Stomach (tissue), 9 donors: ENCODE data around the gene CYB5A. TPM values are rescaled to one million over a fixed set of nuclear protein-coding genes. Genes with fewer than 3 reads are reported as not detected.

Experiments
- DNase-seq, 2 donors: peaks; one replicate each; pipeline versions ENCODE4 v3.0.0 to v3.0.0-alpha.2; 2013 to 2019
- H3K27ac ChIP-seq, 5 donors: fragments of 200-600 bp in 4 of 5; sonication (generic) in 4 of 5; one replicate each; pipeline ENCODE4 v1.5.1; 2013 to 2019; ENCODE audit warnings: mild to moderate bottlenecking in 1 of 5, moderate library complexity in 1 of 5
- H3K27me3 ChIP-seq, 3 donors: fragments of 200-600 bp; sonication (generic); one replicate each; pipeline ENCODE4 v1.5.1; 2017 to 2019; ENCODE audit warnings: mixed run types in 1 of 3
- H3K36me3 ChIP-seq, 4 donors: fragments of 200-600 bp; sonication (generic); 1 replicate in 3 of 4; 2 replicates in 1 of 4; pipeline ENCODE4 v1.5.1; 2016 to 2019
- H3K4me1 ChIP-seq, 4 donors: fragments of 200-600 bp; sonication (generic); one replicate each; pipeline ENCODE4 v1.5.1; 2016 to 2019
- H3K4me3 ChIP-seq, 4 donors: fragments of 200-600 bp; sonication (generic) in 3 of 4; one replicate each; pipeline ENCODE4 v1.5.1; 2016 to 2019; ENCODE audit warnings: mild to moderate bottlenecking in 1 of 4
- H3K9me3 ChIP-seq, 4 donors: fragments of 200-600 bp; sonication (generic); one replicate each; pipeline ENCODE4 v1.5.1; 2016 to 2019
- EP300 ChIP-seq: sonication (generic); formaldehyde crosslinking; IDR thresholded peaks from one replicate; pipeline ENCODE4 v1.6.1; 2017; ENCODE audit warnings: antibody characterized with exemption
- POLR2A ChIP-seq, 4 donors: fragments of 450-650 bp; IDR thresholded peaks; one replicate each; pipeline ENCODE4 v1.6.1; 2016; ENCODE audit warnings: antibody characterized with exemption in 4 of 4, control low read depth in 2 of 4, mild to moderate bottlenecking in 1 of 4, moderate library complexity in 1 of 4
- POLR2AphosphoS5 ChIP-seq, 3 donors: sonication (generic); formaldehyde crosslinking; IDR thresholded peaks; one replicate each; pipeline ENCODE4 v1.6.1; 2016; ENCODE audit warnings: antibody characterized with exemption in 3 of 3
- WGBS, 5 donors: extraction: QIAGEN DNeasy Blood & Tissue Kit in 3 of 5; methylation state at CpG; one replicate each; pipeline versions ENCODE4 v1.1.5 to v1.1.7; 2013 to 2018; 5-methylcytosine and 5-hydroxymethylcytosine counted together
- intact Hi-C: fragments of 100-400 bp; cut with DNase I; formaldehyde crosslinking; loops from one replicate; pipeline ENCODE4 v1.15.1; 2023; ENCODE audit warnings: low total_unique reads
- polyA plus RNA-seq, 3 donors: library from polyadenylated mRNA; stranded (reverse); fragments of 200-250 nt; gene quantifications; one replicate each; pipeline ENCODE4 v1.2.3, GENCODE V29; 2013
- total RNA-seq, 5 donors: library from RNA; depleted of rRNA; stranded (reverse); fragments of >200 nt; gene quantifications; one replicate each; pipeline versions ENCODE4 v1.1.0 to v1.2.3, GENCODE V29; 2014 to 2016
- TF ChIP-seq, protein P1 (sequence below), 7 experiments: fragments of 450-650 bp in 4 of 7; fragments of 200-600 bp in 3 of 7; sonication (generic) in 3 of 7; IDR thresholded peaks; one replicate each; pipeline ENCODE4 v1.5.1; 2016 to 2019; ENCODE audit warnings: antibody characterized with exemption in 7 of 7, control low read depth in 2 of 7, mild to moderate bottlenecking in 1 of 7
- donor health status: healthy with polysubstance abuse.
- donor health status: Bipolar disorder and iron deficiency.
- donor health status: healthy.

The CYB5A gene
- total and polyA plus RNA-seq, 8 donors, result 75.9 to 450 (median 114) TPM

GRCh38 chr18:74284191-74284979 is 7.4 kb downstream of the CYB5A start:
- Histone ChIP-seq H3K27me3 (no peaks in the 10 kb centered on the region), H3K27ac (peak overlapping the region; percentile 80 to 92 (median 85)), H3K4me3 (no peak overlapping the region), H3K36me3 (no peaks in the 10 kb centered on the region), H3K4me1 (peaks cover 70 to 89% (median 77%) of the 10 kb centered on the region in 4 donors), H3K9me3 (no peaks in the 10 kb centered on the region)
- TF ChIP-seq, protein P1, sequence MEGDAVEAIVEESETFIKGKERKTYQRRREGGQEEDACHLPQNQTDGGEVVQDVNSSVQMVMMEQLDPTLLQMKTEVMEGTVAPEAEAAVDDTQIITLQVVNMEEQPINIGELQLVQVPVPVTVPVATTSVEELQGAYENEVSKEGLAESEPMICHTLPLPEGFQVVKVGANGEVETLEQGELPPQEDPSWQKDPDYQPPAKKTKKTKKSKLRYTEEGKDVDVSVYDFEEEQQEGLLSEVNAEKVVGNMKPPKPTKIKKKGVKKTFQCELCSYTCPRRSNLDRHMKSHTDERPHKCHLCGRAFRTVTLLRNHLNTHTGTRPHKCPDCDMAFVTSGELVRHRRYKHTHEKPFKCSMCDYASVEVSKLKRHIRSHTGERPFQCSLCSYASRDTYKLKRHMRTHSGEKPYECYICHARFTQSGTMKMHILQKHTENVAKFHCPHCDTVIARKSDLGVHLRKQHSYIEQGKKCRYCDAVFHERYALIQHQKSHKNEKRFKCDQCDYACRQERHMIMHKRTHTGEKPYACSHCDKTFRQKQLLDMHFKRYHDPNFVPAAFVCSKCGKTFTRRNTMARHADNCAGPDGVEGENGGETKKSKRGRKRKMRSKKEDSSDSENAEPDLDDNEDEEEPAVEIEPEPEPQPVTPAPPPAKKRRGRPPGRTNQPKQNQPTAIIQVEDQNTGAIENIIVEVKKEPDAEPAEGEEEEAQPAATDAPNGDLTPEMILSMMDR (IDR thresholded peaks at IDR 0.05), result no peak
- no peak for TF ChIP-seq POLR2AphosphoS5 (IDR thresholded peaks at IDR 0.05)
- TF ChIP-seq EP300, result no peak
- no peak for TF ChIP-seq POLR2A (IDR thresholded peaks at IDR 0.05)
- DNase-seq, result peak in 1 of 2 donors; percentile 74
- intact Hi-C loops, result no loop called here
- WGBS, 5 donors, result 18 to 40% (median 26%) methylated on average over 11 of the region's 11 CpGs

DNA sequence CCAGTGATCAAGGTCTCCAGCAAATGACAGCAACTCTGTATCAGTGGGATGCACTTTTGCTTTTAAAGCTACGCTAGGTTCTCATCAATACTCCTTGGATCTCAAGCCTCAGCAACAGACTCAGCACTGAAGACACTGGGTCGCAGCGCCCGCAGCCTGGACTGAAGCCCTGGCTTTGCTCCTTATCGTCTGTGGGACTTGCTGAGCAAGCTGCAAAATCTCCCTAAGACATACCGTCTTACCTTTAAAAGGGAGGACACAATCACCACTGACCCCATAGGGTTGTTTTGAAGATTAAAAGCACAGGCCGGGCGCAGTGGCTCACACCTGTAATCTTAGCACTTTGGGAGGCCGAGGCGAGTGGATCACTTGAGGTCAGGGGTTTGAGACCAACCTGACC is 8.1 kb downstream of the CYB5A start:
- H3K4me1 ChIP-seq, result peaks cover 66 to 89% (median 74%) of the 10 kb centered on the region in 4 donors
- no peaks in the 10 kb centered on the region for H3K27me3 ChIP-seq
- no peak for DNase-seq
- H3K36me3 ChIP-seq, result no peaks in the 10 kb centered on the region
- peak overlapping the region; percentile 80 to 92 (median 85) for H3K27ac ChIP-seq
- no peaks in the 10 kb centered on the region for H3K9me3 ChIP-seq
- TF ChIP-seq POLR2AphosphoS5 (IDR thresholded peaks at IDR 0.05), result no peak
- TF ChIP-seq EP300, result no peak
- no peak for TF ChIP-seq POLR2A (IDR thresholded peaks at IDR 0.05)
- TF ChIP-seq, protein P1 (IDR thresholded peaks at IDR 0.05), result no peak
- 32 to 79% (median 53%) methylated on average over 10 of the region's 10 CpGs for WGBS, 5 donors
- H3K4me3 ChIP-seq, result peak overlapping the region in 1 of 4 donors; percentile 20
- intact Hi-C loops, result no loop called here

- intact Hi-C loops, result no loop called here
- peaks cover 69 to 89% (median 74%) of the 10 kb centered on the region in 4 donors for H3K4me1 ChIP-seq
- TF ChIP-seq POLR2AphosphoS5 (IDR thresholded peaks at IDR 0.05) (no peak), EP300 (no peak), POLR2A (IDR thresholded peaks at IDR 0.05) (no peak)
- TF ChIP-seq, protein P1 (IDR thresholded peaks at IDR 0.05), result no peak
Observed at GRCh38 chr18:74282755-74283554, 8.8 kb downstream of the CYB5A start.

GRCh38 chr18:74281980-74282754 is 9.6 kb downstream of the CYB5A start:
- peak in 1 of 2 donors; percentile 74 for DNase-seq
- peaks cover 68 to 89% (median 71%) of the 10 kb centered on the region in 4 donors for H3K4me1 ChIP-seq
- H3K9me3 ChIP-seq, result no peaks in the 10 kb centered on the region
- peak overlapping the region in 1 of 4 donors; percentile 20 for H3K4me3 ChIP-seq
- peak overlapping the region; percentile 63 to 92 (median 84) for H3K27ac ChIP-seq
- peaks cover 0 to 10% (median 0%) of the 10 kb centered on the region in 4 donors for H3K36me3 ChIP-seq
- TF ChIP-seq, protein P1 (IDR thresholded peaks at IDR 0.05), result no peak
- peak in 1 of 3 donors; percentile 6 for TF ChIP-seq POLR2AphosphoS5 (IDR thresholded peaks at IDR 0.05)
- 25 to 51% (median 39%) methylated on average over 12 of the region's 12 CpGs for WGBS, 5 donors
- H3K27me3 ChIP-seq, result no peaks in the 10 kb centered on the region
- intact Hi-C loops, result no loop called here

More at GRCh38 chr18:74282755-74283554, 8.8 kb downstream of the CYB5A start:
- no peaks in the 10 kb centered on the region for H3K9me3 ChIP-seq
- WGBS, 5 donors, result 37 to 62% (median 43%) methylated on average over 10 of the region's 10 CpGs
- H3K36me3 ChIP-seq, result peaks cover 0 to 3% (median 0%) of the 10 kb centered on the region in 4 donors
- peak overlapping the region in 1 of 4 donors; percentile 20 for H3K4me3 ChIP-seq
- H3K27me3 ChIP-seq, result no peaks in the 10 kb centered on the region
- no peak for DNase-seq
- H3K27ac ChIP-seq, result peak overlapping the region; percentile 63 to 92 (median 84)
